ENCODE measurements around the gene CMTM6. TPM values are rescaled to one million over a fixed set of nuclear protein-coding genes. Genes with fewer than 3 reads are reported as not detected.

CMTM6 gene
- total and polyA plus RNA-seq, 2 of the 13 experiments (the other 11 are each of a cell fraction or from before 2014, with no cell fraction given), result 25.6 to 55.7 TPM

GRCh38 chr3:32525720-32526119 lies 23.1 kb upstream of the CMTM6 start (continued):
- no peak for TF ChIP-seq GLI4 (CRISPR knock-in tag; IDR thresholded peaks at IDR 0.05; ENCODE audit: borderline replicate concordance)

GRCh38 chr3:32522682-32523081 lies 20.0 kb upstream of the CMTM6 start:
- intact Hi-C loops (cut with micrococcal nuclease; ENCODE audit: unreplicated experiment) (no loop called here), in situ Hi-C loops (cut with HindIII; ENCODE audit: extremely low pct_ligation_motif_present, low pct_unique_long_range_greater_than_20kb) (no loop called here)
- no peak overlapping the region for H3K9ac ChIP-seq (ENCODE audit: insufficient read depth, low read depth, low read length)
- H4K20me1 ChIP-seq (ENCODE audit: insufficient read depth, low read length), result no peaks in the 10 kb centered on the region
- H3K27ac ChIP-seq (ENCODE audit: extremely low read length, insufficient read depth, low read length), result no peak overlapping the region
- H3K4me3 ChIP-seq (replicated peaks in 1 of 3; ENCODE audit: insufficient read depth in 1 of 3, low read depth in 2 of 3, low read length in 3 of 3), result no peak overlapping the region
- H3K27me3 ChIP-seq (ENCODE audit: control insufficient read depth in 1 of 2, insufficient read depth in 2 of 2, low read length in 2 of 2), result no peaks in the 10 kb centered on the region
- H2AFZ ChIP-seq (ENCODE audit: low read length), result no peak overlapping the region
- 81% methylated on average over 7 of the region's 7 CpGs for WGBS (ENCODE audit: low lambda C conversion rate)
- ATAC-seq (no peak), DNase-seq (ENCODE audit: low spot score) (no peak), FAIRE-seq (no peak)
- no peak overlapping the region for H3K4me2 ChIP-seq (ENCODE audit: low read depth, low read length)
- no peaks in the 10 kb centered on the region for H3K4me1 ChIP-seq (ENCODE audit: insufficient read depth, low read length)
- H3K79me2 ChIP-seq (ENCODE audit: insufficient read depth, low read length), result no peaks in the 10 kb centered on the region
- ChIA-PET POLR2A (no interaction called here), CTCF (ENCODE audit: low intra/inter-chr PET ratio, low total read pairs) (no interaction called here)
- no TSS peak for BruUV-seq (replicated peaks)
- TF ChIP-seq ZNF749 (CRISPR knock-in tag; IDR thresholded peaks at IDR 0.05; ENCODE audit: borderline replicate concordance) (no peak), CHD4 (IDR thresholded peaks at IDR 0.05; ENCODE audit: borderline replicate concordance, low read length) (no peak), THRA (CRISPR knock-in tag; IDR thresholded peaks at IDR 0.05; ENCODE audit: borderline replicate concordance) (no peak), ZNF34 (CRISPR knock-in tag; IDR thresholded peaks at IDR 0.05; ENCODE audit: borderline replicate concordance) (no peak), TFE3 (CRISPR knock-in tag; IDR thresholded peaks at IDR 0.05) (no peak), THAP9 (CRISPR knock-in tag; IDR thresholded peaks at IDR 0.05; ENCODE audit: borderline replicate concordance) (no peak), PRPF4 (IDR thresholded peaks at IDR 0.05; ENCODE audit: low read depth, low read length, poor library complexity, severe bottlenecking) (no peak), RFX5 (IDR thresholded peaks at IDR 0.05; ENCODE audit: low read depth, low read length) (no peak), U2AF2 (IDR thresholded peaks at IDR 0.05; ENCODE audit: low read depth, low read length) (no peak), SP5 (CRISPR knock-in tag; IDR thresholded peaks at IDR 0.05; ENCODE audit: borderline replicate concordance, low read depth) (no peak), ZBTB26 (CRISPR knock-in tag; IDR thresholded peaks at IDR 0.05; ENCODE audit: borderline replicate concordance) (no peak)
- H3K36me3 ChIP-seq (replicated peaks in 1 of 2; ENCODE audit: control insufficient read depth in 1 of 2, insufficient read depth in 2 of 2, low read length in 2 of 2), result peaks cover 4 to 9% of the 10 kb centered on the region in 2 experiments; a peak in 3 of 5 replicates
- H3K9me3 ChIP-seq (ENCODE audit: low read length), result no peaks in the 10 kb centered on the region
